ENCODE results near the gene SLC7A5.
A peak's percentile ranks its signal among the peaks of the same experiment; 100 is the strongest.
"Not testable (repeated sequence)": the region's sequence is repeated elsewhere in the genome, so short reads cannot be mapped to it uniquely, and the experiment has no call there.

Gene SLC7A5

DNA sequence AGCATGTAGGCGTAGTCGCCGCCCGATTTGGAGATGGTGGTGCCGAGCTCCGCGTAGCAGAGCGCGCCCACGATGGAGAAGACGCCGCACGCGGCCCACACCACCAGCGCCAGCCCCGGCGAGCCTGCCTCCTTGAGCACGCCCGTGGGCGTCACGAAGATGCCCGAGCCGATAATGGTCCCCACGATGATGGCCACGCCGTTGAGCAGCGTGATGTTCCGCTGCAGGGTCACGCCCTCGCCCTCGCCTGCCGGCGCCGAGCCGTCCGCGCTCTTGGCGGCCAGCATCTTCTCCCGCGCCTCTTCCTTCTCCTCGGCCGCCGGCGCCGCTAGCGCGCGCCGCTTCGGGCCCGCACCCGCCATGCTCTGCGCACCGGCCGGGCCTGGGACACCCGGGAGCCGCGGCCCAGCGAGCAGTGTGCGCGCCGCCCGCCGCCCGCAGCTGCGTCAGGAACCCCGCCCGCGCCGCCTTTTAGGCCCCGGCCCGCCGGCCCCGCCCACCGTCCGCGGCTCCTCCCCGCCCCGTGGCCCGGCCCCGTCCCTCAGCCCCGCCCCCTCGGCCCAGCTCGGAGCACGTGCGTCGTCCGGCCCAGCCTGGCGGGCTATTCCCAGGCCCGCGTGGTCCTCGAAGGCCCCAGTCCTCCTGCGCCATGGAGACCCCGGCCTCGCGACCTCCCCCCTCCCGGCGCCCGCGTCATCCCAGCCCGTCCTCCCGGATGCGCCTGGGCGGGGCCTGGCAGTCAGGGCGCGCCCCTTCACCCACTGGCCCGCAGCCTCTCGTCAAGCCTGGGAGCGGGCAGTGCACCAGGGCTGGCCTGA lies at the start of gene SLC7A5:
SLC7A5 (minus strand) TSS at position 447 of the 818 bp plus-strand sequence; CDS start at position 362, 85 bp downstream.
- DNase-seq: peak; percentile 10

DNA sequence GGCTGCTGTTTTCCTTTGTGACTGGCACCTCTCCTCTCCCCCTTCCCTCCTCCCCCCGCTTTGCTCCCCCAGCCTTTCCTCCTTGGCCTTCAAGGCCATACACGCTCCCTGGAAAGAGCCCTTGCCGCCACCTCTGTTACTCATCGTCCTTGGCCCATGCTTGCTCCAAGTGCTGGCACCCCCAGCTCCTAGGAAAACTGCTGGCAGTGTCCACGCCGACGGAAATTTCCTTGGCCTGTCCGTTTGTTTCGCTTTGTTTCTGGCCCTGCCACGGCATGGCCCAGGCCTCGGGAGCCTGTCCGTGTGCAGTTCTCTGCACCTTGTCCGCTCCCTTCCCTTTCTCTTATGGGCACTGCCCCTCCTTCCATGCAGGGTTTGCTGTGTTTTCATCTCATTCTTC lies 49.0 kb upstream of the SLC7A5 start:
- DNase-seq: no peak

DNA sequence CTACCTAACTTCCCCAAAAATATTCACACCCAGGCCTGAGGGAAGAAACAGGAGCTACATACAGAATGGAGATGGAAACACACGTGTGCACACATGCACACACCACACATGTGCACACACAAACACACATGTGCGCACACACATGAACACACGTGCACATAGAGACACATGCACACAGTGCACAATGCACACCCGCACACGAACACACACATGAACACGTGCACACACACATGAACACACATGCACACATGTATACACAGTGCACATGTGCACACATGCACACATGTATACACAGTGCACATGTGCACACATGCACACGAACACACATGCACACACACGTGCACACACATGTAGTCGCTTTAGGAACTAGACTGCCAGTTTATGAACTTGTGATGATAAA lies 48.2 kb upstream of the SLC7A5 start:
- DNase-seq: no peak

DNA sequence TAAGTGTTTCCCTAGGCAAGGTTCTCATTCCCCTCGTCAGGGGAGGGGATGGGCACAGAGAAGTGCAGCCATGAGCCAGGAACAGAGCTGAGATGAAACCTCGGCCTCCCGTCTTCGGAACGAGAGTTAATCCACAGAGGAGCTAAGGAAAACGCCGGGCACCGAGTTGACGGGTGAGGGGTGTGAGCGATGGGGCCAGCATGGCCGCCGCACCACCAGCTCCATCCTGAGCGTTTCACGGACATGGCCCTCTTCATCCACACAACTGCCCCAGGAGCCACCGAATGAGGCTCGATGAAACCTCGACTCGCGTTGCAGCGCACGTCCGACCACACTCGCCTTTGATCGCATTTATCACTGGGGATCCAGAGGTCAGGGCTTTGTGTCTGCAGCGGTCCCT lies 45.5 kb upstream of the SLC7A5 start:
- DNase-seq: no peak

DNA sequence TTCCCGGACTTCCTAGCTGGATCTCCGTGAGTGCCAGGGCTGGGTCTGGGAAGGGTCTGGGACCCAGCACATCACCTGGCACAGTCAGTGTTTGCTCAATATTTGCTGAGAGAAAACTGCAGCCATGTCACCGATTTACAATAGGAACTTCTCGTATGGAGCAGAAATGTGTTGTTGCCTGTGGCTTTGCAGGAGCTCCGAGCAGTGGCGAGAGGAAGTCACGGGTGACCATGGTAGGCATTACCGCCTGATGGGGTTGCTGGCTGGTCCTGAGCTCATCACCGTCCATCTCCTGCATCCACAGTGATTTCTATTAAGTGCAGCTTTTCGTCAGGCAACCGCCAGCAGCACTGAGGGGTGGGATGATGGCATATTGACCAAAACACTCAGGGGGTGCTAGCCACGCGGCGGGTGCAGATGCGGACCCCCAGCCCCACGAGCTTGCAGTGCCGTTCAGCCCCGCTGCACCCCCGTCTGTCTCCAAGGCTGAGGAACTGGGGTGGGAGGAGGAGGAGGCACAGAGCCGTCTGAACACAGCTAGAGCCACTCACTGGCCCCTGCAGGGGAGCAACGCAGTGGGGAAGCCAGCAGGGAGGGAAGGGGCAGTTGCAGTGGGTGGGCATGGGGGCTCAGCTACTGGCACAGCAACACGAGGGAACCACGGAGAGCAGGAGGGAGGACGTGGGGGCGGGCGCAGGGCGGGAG lies 44.9 kb upstream of the SLC7A5 start:
- not testable (repeated sequence) for DNase-seq

DNA sequence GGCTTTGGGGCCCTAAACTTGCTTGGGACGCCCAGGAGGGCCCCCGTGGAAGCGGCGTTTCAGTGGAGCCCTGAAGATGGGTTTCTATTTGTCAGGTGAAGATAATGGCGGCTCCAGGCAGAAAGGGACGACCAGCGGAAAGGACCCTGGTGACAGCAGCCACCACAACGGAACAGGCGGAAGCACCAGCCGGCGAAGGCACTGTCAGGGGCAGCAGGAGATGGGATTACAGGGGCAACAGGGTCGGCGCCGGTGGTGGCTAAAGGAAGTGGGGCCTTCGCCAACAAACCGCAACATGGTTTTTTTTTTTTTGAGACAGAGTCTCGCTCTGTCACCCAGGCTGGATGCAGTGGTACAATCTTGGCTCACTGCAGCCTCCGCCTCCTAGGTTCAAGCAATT lies 43.4 kb upstream of the SLC7A5 start:
- DNase-seq: not testable (repeated sequence)

DNA sequence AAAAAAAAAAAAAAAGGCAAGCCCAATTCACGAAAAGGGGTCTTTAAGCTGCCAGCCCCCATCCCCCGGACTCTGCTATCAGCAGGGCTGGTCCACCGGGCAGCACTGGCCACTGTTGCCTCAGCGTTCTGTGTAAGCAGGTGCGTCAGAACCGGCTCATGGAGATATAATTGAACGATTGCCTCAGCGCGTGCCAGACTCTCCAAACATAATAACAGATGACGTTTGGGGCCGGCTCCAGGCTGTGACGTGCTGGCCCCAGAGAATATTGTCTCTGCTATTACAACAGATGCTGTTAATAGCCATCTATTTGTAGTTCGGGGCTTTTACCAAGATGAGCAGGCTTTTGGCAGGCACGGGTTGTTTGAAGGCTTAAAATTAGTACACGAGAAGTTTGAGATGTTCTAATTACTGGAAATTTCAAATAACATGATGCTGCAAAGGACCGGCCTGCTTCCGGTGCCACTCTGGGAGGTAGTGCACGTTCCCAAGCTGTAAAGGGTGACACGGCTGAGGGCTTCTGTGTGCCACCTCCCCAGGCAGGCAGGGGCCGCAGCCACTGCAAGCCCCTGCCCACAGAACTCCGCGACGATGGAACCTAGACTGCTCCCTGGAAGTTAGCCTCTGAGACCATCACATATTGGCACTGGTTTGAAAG lies 41.9 kb upstream of the SLC7A5 start:
- DNase-seq: peak; percentile 89

DNA sequence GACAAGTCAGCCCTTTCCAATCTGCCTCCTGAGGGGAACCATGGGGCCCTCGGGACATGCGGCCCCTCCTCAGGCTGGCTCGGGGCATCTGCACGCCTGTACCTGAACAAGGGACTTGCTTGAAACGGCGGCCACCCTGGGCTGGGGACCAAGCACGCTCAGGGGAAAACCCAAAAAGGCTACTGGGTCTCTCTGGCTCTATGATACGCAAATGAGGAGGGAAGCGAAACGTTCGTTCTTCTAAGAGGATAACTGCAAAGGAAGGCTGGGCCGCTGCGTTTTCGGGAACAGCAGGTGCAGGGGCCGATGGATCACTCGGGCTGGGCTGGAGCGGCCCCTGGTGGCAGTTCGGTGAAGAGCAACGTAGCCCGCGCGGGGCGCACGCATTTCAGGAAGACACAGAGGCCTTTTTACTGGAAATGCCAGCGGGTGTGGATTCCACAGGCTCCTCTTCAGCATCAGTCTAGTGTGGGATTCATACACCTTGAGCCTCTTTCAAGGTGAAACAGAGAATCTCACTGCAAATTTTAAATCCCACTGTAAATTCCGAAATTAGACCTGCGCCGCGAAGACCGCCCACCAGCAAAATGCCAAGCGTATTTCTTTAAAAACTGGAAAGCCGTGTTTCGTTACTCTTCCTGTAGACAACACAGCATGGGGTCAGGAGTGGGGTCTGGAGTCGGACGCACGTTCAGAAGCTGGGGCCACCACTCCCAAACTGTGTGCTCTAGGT lies 40.1 kb upstream of the SLC7A5 start:
- peak; percentile 59 for DNase-seq

DNA sequence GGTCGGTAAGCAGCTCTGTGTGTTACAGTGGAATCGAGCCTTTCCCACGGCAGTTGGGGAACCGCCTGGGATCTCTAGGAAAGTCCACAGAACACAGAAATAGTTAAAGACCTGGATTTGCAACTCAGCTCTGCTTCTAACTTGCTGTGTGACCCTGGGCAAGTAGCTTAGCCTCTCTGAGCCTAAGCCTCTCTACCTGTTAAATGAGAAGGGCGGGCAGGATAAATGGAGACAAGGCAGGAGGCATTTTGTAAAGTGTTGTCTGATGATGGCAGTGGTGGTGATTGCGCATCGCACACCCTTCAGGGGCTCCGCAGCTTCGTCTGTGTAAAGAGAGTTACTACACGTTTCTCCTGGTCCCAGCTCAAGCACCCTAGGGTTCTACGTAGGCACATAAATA lies 38.8 kb upstream of the SLC7A5 start:
- DNase-seq: not testable (repeated sequence)

DNA sequence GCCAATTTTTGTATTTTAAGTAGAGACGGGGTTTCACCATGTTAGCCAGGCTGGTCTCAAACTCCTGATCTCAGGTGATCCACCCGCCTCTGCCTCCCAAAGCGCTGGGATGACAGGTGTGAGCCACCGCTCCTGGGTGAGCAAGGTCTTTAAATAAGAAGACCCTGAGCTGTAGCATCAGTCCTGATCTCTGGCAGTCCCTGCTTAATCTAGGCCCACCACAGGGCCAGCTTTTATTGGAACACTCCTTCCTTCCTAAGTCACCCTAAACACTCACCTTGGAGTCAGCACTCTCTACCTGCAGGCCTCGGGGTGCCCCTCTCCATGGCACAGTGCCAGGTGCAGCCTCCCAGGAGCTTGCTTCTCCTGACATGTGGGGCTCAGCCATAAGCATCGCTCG lies 36.2 kb upstream of the SLC7A5 start:
- not testable (repeated sequence) for DNase-seq

DNA sequence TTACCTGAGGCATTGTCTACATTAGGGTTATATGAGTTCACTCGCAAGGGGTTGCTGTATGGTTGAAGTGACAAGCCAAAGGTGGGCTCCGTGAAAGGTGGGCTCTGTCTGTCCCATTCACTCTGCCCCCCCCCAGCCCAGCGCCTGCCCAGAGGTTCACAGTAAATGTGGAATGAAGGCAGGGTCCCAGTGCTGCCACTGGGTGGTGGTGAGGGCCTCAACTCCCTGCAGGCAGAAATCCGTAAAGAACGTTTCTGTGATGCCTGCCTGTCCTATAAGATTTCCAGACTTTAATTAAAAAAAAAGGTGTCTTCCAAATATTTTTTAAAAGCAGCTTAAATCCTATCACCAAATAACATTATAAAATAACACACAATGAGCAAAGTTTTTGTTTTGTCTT lies 35.7 kb upstream of the SLC7A5 start:
- DNase-seq: not testable (repeated sequence)

DNA sequence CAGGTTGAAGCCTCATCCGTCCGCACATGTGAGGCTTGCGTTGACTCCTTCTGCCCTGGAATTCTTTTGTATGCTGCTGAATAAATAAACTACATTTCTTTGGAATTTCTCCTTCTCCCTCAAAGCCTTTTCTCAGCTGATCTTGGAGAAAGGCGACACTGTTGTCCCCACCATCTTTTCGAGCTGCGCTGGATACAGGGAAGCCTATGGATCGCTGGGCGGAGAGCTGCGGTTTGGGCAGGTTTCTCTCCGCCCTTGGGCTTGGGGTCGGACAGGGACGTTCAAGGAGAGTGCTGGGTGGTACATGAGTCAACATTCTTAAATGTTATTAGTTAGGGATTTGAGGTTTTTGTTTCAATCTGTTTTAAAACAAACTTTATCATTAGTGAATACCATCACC lies 31.2 kb upstream of the SLC7A5 start:
- DNase-seq: not testable (repeated sequence)

DNA sequence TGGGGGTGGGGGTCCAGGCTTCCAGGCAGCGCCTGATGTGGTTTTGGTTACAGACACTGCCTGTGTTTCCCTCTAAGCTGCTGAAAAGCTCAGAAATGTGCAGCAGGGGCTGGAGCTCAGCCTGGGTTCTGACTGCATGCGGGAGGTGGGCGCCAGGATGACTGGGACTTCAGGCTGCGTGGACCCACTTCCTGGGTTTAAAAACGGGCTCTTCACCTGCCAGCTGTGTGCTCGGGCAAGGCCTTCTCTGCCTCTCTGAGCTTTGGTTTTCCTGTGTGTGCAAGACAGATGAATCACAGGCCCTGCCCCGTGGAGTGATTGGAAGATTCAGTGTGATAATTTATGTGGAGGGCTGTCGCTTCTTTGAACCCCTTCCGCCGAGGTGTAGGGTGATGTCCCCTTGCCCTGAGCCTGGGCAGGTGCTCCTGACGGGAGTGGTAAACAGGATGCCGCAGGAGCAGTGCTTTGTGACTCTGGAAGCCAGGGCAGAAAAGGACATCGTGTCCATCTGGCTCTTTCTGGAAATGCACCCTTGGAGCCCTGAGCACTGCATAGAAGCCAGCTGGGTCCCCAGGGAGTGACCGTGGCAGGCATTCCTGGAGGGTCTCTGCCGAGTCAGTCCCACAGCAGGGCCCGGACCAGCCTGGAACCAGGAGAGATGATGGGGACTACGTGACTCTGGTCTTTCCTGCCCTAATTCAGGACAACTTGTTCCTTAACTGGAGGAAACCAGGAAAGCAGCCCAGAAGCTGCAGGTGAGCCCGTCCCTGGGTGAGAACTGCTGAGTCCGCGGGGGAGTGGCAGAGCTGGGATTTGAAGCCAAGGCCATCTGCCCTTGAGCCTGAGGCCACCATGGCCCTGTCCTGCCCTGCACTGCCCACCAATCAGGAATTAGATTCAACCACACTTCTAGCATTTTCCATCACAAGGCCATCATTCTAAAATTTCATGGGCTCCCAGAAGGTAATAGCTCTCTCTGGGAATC lies 28.5 kb upstream of the SLC7A5 start:
- no peak for DNase-seq

DNA sequence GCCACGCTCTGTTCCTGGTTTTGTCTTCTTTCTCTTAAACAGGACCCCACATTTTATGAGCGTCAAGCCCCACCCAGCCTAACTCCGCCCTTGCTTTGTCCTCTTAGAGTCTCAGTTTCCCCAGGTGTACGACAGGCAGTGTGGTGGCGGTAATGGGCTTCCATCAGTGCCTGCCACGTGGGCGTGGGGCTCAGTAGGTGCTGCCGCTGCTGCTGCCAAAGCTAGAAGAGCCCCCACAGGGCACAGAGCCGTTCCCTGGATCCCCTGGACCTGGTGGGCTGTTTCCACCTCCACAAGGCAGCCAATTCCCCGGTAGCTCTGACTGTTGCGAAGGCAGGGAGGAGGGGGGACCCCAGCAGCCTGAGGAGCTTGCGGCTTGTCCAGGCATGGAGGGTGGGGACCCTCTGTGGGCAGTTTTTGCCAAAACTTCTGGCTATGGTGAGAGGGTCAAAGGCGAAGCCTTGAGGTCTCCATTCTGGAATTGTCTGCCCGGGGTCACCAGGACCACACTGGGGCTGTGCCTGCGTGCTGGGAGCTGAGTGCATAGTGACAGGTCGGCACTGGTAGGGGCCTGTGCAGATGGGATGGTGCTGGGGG lies 27.7 kb upstream of the SLC7A5 start:
- not testable (repeated sequence) for DNase-seq

DNA sequence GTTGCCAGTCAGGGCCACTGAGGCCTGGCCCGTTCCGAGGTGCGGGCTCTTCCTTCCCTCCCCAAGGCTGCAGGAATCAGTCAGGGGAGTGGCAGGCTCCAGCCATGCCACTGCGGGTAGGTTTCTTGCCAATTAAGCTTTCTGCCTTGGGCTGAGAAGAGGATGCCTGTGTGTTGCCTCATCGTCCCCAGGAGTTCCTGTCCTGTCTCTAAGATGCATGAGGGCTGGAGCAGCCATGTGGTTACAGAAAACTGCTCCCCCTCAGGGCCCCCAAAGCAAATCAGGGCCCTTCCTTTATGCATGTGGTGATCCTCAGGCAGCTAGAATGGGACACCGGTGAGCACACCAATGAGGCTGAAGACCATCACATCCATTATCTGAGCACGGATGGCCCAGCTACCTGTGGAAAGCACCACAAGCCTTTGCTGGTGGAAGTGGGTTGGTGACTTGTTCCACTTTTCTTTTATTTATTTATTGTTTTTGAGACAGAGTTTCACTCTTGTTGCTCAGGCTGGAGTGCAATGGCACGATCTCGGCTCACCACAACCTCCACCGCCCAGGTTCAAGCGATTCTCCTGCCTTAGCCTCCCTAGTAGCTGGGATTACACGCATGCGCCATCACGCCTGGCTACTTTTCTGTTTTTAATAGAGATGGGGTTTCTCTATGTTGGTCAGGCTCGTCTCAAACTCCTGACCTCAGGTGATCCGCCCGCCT lies 27.0 kb upstream of the SLC7A5 start:
- DNase-seq: not testable (repeated sequence)

DNA sequence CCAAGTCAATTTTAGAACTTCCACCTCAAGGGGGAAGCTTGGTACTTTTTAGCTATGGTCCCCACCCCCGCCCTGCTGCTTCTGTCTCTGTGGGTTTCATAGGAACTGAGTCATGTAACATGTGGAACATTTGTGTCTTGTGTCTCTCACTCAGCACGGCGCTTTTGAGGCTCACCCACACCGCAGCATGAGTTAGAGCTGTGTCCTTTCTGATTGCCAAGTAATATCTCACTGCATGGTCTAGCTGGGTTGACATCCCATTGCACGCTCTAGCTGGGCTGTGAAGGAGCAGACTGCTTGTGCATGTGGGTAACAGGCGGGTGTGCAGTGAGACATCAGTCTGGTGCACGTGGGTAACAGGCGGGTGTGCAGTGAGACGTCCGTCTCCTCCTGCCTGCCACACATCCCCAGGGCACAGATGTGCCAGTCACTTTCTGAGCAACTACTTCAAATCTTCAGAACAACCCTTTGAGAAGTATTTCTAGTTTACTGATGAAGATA lies 26.4 kb upstream of the SLC7A5 start:
- no peak for DNase-seq

DNA sequence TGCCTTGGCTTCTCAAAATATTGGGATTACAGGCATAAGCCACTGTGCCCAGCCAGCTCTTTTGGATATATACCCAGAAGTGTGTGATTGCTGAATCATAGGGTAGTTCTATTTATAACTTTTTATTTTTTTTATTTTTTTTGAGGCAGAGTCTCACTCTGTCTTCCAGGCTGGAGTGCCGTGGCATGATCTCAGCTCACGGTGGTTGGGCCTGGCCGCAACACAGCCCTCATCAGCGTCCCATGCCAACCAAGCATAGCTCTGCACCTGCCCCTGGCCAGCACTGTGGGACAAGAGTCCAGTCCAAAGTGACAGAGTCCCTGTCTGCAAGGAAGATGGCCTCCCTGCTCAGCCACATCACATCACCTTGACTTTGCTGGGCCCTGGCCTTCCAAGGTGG lies 24.7 kb upstream of the SLC7A5 start:
- not testable (repeated sequence) for DNase-seq

DNA sequence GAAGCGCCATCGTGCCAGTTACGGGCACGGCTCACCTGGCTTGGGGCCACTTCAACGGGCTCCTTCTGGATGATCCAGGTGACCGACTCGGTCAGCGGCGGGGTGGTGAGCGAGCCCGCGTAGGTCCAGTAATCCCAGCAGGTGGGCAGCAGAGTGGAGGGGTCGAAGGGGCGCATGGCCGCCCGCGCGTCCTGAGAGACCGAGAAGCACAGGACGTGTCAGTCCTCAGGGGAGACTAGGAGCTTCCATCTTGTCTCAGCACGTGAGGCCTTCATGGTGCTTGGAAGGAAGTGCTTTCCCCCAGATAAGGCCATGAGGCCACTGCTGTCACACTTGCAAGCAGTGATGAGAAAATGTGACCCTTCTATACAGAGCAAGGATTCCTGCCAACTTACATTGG lies 22.5 kb upstream of the SLC7A5 start:
- DNase-seq: no peak

DNA sequence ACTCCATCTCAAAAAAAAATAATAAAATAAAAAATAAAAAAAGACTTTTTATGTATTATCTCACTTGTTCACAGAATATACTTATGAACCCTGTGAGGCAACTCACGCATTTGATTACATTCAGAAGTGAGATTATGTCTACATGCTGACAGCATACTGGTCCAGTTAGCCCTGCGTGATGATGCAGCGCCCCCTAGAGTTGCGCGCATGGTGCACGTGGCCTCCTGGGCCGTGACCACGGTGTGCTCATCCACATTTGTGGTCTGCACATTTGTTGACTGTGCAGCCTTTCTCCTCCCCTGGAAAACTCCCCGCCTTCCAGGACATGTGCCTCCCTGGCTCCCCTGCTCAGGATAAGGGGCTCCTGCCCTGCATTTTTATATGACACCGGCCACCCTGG lies 20.5 kb upstream of the SLC7A5 start:
- not testable (repeated sequence) for DNase-seq

DNA sequence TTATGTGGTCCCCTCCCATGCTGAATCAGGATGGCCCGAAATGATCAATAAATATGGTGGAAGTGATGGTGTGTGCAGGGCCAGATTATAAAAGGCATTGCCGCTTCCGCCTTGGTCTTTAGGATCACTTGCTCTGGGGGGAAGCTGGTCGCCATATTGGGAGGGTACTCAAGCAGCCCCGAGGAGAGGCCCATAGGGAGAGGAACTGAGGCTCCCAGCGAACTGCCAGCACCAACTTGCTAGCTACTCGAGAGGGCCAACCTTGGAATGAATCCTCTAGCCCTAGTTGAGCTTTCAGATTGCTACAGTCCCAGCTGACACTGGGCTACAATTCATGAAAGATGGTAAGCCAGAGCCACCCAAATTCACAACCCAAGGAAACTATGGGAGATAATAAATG lies 19.0 kb upstream of the SLC7A5 start:
- not testable (repeated sequence) for DNase-seq

Measured in NCI-H1092 treated with DMSO at 0.1 percent for 48 hours (cell line).